Gastroesophageal sphincter (tissue), 3 donors: Measurements from ENCODE around the gene LTBP1.

Experiments used
- EP300 ChIP-seq: sonication (generic); formaldehyde crosslinking; IDR thresholded peaks from one replicate; pipeline ENCODE4 v1.6.1; 2017; ENCODE audit warnings: antibody characterized with exemption, mild to moderate bottlenecking
- POLR2A ChIP-seq, 2 donors: fragments of 450-650 bp; IDR thresholded peaks; one replicate each; pipeline ENCODE4 v1.6.1; 2017; ENCODE audit warnings: antibody characterized with exemption in 2 of 2, mild to moderate bottlenecking in 2 of 2, moderate library complexity in 1 of 2
- POLR2AphosphoS5 ChIP-seq: sonication (generic); formaldehyde crosslinking; IDR thresholded peaks from one replicate; pipeline ENCODE4 v1.6.1; 2017; ENCODE audit warnings: antibody characterized with exemption
- TF ChIP-seq, protein P1 (sequence below), 4 experiments: fragments of 200-600 bp in 2 of 4; fragments of 450-650 bp in 2 of 4; sonication (generic) in 1 of 4; IDR thresholded peaks; one replicate each; pipeline ENCODE4 v1.5.1; 2017 to 2019; ENCODE audit warnings: antibody characterized with exemption in 4 of 4, mild to moderate bottlenecking in 2 of 4, moderate library complexity in 2 of 4

DNA sequence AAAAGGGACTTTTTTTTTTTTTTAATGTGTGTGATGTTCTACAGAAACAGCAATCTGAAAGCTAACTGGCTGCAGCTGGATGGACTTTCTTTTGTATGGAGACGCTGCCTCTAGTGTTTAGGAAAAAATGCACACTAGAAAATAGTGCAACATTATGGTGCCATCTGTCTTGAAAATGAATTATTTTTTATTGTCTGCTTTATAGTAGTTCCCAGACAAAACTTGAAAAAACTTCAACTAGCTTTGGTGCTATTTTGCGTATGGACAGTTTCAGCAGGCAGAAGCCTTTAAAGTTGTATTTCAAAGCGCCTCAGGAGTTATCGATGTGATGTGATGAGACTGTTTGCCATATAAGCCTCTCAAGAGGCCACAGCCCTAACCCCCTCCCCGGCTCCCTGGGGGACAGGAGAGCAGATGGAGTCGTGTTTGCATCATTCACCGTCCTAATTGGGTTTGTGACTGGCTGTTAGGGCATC lies 86.9 kb downstream of the LTBP1 start:
- TF ChIP-seq, protein P1, sequence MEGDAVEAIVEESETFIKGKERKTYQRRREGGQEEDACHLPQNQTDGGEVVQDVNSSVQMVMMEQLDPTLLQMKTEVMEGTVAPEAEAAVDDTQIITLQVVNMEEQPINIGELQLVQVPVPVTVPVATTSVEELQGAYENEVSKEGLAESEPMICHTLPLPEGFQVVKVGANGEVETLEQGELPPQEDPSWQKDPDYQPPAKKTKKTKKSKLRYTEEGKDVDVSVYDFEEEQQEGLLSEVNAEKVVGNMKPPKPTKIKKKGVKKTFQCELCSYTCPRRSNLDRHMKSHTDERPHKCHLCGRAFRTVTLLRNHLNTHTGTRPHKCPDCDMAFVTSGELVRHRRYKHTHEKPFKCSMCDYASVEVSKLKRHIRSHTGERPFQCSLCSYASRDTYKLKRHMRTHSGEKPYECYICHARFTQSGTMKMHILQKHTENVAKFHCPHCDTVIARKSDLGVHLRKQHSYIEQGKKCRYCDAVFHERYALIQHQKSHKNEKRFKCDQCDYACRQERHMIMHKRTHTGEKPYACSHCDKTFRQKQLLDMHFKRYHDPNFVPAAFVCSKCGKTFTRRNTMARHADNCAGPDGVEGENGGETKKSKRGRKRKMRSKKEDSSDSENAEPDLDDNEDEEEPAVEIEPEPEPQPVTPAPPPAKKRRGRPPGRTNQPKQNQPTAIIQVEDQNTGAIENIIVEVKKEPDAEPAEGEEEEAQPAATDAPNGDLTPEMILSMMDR (IDR thresholded peaks at IDR 0.05) = peak; percentile 65 to 80 (median 75)
- no peak for TF ChIP-seq POLR2AphosphoS5
- TF ChIP-seq POLR2A (IDR thresholded peaks at IDR 0.05) = no peak
- TF ChIP-seq EP300 = no peak
